LNCaP clone FGC (cell line): ENCODE data around the gene TNRC6A.
"Not testable (repeated sequence)": the region's sequence is repeated elsewhere in the genome, so short reads cannot be mapped to it uniquely, and the experiment has no call there.

Experiments
- DNase-seq: peaks from one replicate; pipeline ENCODE4 v3.0.0-alpha.2; 2011; ENCODE audit warnings: low read depth
- H3K4me3 ChIP-seq: 2 replicates; pipeline ENCODE4 v1.5.1; 2011; ENCODE audit warnings: mild to moderate bottlenecking, low read depth, low read length, control low read depth
- TF ChIP-seq, protein P1 (sequence below): IDR thresholded peaks from 2 replicates; pipeline ENCODE4 v1.5.1; 2012; ENCODE audit warnings: mild to moderate bottlenecking; ENCODE audit not compliant: control insufficient read depth, insufficient read depth; ENCODE audit errors: extremely low read depth

TNRC6A gene

DNA sequence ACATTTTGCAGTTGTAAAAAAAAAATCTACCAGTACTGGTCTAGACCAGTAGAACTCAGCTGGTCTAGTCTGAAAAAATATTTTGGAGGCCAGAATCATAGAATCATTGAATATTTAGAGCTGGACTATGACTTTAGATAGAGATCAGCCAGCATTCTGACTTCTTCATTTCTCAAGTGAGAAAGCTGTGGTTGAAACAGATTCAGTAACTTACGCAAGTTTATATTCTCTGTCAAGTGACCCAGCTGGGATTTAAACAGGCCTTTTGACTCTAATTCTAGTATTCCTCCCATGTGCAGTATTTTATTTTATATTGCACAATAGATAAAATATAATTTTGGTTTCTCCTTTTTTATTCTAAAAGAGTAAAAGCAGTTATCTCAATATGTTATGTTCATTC lies 4.9 kb downstream of the TNRC6A start:
- TF ChIP-seq, protein P1, sequence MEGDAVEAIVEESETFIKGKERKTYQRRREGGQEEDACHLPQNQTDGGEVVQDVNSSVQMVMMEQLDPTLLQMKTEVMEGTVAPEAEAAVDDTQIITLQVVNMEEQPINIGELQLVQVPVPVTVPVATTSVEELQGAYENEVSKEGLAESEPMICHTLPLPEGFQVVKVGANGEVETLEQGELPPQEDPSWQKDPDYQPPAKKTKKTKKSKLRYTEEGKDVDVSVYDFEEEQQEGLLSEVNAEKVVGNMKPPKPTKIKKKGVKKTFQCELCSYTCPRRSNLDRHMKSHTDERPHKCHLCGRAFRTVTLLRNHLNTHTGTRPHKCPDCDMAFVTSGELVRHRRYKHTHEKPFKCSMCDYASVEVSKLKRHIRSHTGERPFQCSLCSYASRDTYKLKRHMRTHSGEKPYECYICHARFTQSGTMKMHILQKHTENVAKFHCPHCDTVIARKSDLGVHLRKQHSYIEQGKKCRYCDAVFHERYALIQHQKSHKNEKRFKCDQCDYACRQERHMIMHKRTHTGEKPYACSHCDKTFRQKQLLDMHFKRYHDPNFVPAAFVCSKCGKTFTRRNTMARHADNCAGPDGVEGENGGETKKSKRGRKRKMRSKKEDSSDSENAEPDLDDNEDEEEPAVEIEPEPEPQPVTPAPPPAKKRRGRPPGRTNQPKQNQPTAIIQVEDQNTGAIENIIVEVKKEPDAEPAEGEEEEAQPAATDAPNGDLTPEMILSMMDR, result no peak
- no peak for DNase-seq
- no peak overlapping the region for H3K4me3 ChIP-seq

DNA sequence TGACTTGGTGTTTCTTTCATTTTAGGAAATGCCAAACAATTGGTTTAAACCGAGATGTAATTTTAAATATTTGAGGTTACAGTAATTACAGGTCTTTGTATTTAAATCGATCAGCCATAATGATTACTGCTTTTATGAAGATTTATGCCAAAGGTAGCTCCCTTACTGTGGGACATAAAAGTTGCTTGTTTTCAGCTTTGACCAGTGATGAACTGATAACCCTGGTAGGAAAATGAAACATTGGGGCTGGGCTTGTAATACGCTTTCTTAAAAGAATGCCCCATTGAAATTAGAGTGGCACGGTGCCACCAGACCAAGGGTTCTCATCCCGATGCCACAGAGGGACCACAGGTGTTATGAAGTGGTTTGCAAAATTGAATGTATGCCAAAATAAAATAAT lies 7.3 kb downstream of the TNRC6A start:
- DNase-seq, result no peak
- TF ChIP-seq, protein P1, result no peak
- H3K4me3 ChIP-seq, result no peak overlapping the region

DNA sequence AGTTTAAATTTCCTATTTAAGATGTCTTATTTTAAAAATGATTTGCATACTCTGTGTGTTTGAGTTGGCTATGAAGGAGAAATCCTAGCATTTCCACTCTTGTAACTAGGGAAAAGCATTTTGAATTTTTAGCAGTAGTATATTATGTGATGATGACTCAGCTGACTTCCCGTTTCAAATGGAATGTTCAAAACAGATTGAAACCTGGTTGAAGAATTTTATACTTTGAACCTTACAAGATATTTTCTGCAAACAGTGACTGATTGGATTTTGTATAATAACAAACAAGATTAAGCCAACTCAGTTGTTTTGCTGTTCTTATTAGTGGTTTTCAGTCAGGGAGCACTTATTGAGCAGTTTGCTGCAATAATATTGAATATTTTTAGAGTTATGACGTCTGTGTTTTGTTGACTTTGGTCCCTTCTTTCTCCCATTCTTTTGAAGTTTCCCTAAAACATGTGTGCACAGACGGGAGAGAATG lies 8.0 kb downstream of the TNRC6A start:
- DNase-seq, result no peak
- TF ChIP-seq, protein P1, result no peak
- no peak overlapping the region for H3K4me3 ChIP-seq

DNA sequence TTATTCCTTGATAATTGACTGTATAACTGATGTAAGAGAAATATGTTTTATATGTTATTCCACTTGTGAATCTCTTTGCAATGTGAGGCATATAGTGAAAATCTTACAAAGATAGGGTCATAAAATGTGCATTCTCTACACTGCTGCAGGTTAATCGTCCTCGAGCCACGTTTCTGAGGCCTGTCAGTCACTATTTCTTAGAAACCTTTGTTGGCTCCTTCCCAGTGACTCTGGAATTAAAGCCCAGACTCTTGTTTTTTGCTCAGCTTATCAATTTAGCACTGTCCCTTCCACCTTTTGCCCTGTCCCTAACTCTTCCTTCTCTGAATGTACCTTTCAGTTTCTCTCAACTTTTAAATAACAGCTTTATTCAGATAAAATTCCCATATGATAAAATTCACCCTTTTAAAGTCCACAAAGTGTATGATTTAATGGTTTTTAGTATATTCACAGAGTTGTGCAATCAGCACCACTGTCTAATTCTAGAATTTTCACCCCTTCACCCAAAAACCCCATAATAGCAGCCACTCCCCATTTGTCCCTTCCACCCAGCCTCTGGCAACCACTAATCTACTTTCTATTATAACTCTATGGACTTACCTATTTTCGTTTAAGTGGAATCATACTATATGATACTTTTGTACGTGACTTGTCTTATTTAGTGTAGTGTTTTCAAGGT lies 8.6 kb downstream of the TNRC6A start:
- DNase-seq, result no peak

DNA sequence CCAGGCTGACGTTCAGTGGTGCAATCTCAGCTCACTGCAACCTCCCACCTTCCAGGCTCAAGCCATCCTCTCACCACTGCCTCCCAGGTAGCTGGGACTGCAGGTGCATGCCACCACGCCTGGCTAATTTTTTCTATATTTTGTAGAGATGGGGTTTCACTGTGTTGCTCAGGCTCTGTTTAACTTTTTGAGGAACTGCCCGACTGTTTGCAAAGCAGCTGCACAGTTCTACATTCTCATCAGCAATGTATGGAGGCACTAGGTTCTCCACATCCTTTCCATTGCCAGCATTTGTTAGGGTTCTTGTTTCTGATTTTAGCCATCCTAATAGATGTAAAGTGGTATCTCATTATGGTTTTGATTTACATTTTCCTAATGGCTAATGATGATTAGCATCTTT lies 9.4 kb downstream of the TNRC6A start:
- no peak for DNase-seq
- H3K4me3 ChIP-seq, result no peak overlapping the region
- TF ChIP-seq, protein P1, result no peak

More for the DNA sequence above, 8.6 kb downstream of the TNRC6A start:
- TF ChIP-seq, protein P1, result no peak
- H3K4me3 ChIP-seq, result no peak overlapping the region

DNA sequence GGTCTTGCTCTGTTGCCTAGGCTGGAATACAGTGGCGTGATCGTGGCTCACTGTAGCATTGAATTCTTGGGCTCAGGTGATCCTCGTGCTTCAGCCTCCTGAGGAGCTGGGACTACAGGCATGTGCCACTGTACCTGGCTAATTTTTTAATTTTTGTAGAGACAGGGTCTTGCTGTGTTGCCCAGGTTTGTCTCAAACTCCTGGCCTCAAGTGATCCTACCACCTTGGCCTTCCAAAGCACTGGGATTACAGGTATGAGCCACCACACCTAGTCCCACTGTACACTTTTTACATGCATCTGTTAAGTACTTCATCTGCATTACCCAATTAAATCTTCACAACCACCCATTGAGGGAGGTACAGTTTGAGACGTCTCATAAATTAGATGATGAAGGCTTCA lies 12.4 kb downstream of the TNRC6A start:
- H3K4me3 ChIP-seq, result no peak overlapping the region
- no peak for DNase-seq
- TF ChIP-seq, protein P1, result no peak

DNA sequence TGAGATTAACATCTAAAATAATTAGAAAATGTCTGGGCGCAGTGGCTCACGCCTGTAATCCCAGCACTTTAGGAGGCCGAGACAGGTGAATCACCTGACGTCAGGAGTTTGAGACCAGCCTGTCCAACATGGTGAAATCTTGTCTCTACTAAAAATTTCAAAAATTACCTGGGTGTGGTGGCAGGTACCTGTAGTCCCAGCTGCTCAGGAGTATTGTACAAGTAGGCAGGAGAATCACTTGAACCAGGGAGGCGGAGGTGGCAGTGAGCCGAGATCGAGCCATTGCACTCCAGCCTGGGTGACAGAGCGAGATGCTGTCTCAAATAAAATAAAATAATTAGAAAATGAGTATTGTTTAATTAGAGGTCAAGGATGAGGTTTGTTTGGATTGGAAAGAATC lies 13.2 kb downstream of the TNRC6A start:
- H3K4me3 ChIP-seq, DNase-seq: not testable (repeated sequence)

DNA sequence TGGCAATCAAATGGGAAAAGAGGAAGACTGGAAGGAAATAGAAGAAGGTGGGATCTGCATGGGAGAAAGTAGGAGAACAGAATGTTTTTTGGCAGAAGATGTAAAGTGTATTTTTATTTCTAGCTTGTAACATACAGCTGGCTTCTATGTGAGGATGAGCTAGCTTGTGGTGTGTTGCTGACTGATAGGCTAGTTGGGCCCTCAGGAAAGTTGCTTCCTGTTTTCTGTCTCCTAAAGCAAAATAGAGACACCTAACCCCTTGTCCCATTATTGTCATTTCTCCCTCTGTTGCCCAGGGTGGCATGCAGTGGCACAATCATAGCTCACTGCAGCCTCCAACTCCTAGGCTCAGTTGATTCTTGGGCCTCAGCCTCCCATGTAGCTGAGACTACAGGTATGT lies 15.9 kb downstream of the TNRC6A start:
- H3K4me3 ChIP-seq, result no peak overlapping the region
- TF ChIP-seq, protein P1, result no peak

More for the DNA sequence above, 15.9 kb downstream of the TNRC6A start:
- no peak for DNase-seq
